Measurements from ENCODE around the gene JAZF1.

The JAZF1 gene

DNA sequence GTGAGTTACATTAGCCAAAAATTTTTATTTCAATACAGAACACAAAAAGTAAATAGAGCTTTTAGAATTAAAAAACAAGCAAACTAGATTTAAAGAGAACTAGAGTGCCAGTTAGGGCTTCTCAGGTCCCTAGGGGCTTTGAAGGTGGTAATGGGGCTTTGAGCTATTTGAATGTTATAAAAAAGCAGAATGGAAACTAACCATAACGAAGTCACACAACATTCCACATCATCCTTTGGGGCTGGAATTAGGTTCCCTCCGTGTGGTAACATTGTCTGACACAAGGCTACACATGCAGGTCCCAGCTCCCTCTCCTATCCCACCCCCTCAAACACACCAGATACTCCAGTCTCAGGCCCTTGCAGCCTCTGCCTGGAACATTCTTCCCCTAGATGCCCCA, 15.3 kb downstream of the JAZF1 start:
- no peak for DNase-seq

DNA sequence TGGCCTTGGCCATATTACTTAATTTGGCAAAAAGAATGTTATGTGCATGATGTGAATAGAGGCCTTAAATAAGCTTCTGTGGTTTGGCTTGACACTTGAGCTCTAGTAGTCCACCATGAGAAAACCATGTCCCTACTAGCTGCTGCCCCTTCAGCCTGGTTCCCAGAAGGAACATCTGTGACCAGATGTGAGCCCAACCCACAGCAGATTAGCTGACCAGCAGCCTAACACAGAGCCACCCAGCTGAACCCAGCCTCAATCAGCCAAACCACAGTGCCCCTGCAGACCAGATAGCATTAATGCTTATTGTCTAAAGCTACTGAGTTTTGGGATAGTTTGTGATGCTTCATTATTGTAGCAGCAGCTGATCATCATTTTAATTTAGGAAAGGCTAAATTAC, 16.6 kb downstream of the JAZF1 start:
- DNase-seq = no peak

DNA sequence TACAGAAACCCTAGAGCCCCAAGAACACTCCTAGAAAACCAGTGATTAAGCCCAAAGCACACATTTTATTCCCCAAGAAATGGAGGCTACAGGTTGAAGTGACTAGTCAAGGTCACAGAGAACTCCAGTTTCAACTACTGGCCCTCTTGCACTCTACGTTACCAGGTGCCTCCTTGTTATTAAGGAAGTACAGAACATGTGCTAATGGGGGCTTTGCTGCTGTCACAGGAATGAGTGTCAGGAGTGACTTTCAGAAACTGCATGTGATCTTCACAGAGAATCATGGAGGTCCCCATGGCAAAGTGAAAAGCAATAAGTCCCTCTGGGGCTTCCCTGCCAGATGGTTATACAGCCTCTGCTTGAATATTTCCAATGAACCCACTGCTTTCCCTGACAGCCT, 19.3 kb downstream of the JAZF1 start:
- no peak for DNase-seq

DNA sequence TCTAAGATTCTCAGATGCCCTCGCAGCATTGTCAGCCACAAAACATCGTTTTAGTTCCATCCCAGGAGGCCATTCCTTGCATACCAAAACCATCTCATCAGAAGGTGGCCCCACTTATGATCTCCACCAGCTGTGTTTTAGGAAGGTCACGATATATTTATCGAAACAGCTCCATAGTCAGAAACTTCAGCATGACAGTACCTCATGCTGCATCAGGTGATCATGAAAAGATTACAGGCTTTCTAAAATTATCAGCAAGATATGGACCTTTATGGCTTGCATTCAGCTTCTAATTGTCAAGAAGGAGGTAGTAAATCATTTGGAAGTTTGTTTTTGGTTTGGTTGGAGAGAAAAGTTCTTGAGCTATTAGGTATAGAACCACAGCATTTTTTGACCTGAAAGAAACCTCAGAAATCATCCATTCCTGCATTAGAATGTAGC, 20.0 kb downstream of the JAZF1 start:
- DNase-seq = no peak

DNA sequence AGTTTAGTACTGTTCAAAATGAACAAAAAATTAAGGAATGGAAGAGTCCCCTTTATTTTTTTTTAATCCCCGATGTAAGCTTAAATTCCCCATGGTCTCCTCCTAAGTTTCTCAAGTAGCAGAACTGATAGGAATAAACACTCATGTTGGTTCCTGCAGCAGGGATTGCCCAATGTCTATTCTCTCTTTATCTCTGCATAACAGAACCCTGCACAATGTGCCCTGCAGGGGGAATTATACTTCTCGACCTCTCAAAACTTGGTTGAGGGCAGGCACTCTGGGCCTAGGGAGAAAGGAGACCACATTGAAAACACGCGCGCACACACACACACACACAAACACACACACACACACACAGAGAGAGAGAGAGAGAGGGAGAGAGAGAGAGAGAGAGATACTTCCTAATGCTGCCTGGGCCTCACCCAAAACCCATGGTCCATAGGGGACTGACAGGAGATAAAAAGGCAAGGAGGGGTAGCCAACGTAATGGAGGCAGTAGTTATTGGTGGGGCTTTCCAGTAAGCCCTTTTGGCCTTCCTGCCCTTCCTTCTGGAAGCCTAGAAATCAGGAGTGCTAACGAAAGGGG, 22.7 kb downstream of the JAZF1 start:
- DNase-seq = no peak

DNA sequence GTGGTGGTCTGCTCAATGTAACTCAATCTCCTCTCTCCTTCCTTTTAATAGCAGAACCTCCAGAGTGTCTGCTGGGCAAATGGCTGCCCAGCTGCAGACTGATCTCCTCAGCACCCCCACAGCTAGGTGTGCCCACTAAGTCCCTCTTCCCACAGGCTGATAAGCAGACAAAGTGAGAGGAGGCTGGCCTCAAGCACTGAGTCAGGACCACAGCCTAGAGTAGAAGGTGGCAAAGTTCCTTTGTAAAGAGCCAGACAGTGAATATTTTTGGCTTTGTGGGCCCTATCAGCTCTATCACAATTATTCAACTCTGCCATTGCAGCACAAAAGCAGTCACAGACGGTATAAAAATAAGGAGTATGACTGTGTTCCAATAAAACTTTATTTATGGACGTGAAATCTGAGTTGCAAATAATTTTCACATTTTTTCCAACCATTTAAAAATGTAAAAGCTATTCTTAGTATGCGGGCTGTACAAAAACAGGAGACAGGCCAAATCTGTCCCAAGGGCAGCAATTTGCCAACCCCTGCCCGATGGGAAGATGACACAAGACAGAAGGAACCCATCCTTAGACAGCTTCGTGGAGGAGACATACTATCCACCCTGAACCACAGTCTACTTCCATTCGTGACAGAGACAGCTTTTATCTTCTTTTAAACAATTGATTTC, 23.4 kb downstream of the JAZF1 start:
- DNase-seq = no peak

DNA sequence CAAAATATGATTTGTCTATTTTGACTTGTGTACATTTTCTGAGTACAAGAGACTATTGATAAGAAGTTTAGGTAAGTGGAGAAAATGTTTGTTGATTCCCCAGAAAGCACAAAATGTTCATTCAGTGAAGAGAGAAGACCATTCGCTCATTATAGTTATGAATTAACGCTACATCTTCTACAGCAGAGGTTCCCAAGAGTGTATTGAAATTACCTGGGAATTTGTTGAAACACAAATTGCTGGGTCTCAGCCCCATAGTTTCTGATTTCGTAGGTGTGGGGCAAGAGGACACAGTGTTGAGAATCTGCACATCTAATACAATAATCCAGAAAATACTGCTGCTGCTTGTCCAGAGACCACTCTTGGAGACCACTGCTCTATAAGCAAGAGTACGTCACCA, 24.2 kb downstream of the JAZF1 start:
- DNase-seq = no peak

DNA sequence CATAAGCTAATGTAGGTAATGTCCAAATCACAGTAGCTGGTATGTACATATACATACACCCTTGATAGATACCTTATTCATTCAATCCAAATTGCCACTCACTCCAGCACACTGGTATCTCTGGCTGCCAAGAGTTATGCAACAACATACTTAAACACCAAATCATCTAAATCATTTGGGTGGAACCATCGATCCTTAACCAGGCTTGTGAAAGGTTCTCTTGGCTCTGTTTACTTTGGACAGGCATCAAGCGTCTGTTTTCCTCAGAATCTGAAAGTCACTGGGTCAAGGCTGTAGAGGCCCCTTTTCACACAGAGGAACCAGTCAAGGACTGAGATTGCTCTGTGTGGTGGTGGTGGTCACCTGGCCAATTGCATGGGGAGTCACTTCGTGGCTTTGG, 24.6 kb downstream of the JAZF1 start:
- no peak for DNase-seq

DNA sequence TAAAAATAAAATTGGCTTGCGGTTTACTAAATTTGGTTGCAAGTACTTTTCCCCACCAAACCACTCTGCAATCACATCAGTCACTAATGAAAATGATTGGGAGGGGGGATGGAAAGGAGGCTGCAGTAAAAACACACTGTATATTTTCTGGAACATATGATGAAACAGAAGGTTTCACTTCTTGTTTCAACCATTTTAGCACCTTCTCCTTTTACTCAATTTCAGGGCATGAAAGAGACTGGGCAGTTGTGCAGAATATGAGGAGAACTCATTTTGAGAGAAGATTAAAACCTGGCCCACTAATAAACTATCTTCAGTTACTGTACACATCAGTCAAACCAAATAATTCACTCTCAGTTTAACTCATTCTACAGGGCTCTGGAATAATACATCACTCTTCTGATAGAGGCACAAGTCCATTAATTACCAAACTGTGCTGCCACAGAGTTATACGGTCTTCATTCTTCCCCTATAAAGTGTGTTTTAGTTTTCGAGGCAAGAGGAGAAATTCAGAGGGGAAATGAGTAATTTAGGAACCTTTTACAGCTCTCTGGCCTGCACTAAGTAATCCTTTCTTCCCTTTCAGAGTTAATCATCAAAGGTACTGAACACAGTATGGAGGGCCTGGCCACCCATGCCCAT, 25.5 kb downstream of the JAZF1 start:
- DNase-seq = no peak

DNA sequence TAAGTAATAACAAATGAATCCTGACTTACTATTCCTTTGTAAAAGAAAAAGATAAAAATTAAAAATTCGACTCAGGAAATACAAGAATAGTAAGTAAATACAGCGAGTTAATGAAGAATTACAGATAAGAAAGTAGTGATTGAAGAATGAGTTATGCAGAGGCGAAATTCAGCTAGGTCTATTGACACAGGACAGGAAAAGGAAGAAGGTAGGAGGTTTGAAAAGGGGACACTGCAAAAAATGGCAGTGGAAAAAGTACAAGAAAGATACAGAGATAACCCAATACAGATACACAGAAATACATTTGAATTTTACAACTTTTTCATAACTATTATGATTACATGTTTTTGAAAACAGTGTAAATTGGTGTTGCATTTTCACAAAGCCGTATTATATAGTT, 28.0 kb downstream of the JAZF1 start:
- DNase-seq = no peak

DNA sequence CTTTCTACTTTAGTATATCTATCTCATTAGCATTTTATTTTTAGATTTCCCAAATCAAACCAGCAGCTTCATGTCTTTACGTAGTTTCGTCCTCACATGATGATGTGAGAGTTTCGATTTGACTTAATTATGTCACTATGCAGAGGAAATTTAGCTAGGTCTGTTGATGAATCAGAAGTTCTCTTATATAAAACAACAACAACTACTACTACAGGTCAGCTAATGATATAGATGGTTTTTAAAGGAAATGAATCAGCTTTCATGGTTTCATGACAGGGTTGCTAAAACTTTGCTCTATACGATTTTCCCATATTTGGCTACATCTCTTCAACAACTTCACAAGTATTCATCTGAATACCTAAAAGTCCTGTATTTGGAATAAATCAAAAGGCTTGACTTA, 28.6 kb downstream of the JAZF1 start:
- DNase-seq = no peak

DNA sequence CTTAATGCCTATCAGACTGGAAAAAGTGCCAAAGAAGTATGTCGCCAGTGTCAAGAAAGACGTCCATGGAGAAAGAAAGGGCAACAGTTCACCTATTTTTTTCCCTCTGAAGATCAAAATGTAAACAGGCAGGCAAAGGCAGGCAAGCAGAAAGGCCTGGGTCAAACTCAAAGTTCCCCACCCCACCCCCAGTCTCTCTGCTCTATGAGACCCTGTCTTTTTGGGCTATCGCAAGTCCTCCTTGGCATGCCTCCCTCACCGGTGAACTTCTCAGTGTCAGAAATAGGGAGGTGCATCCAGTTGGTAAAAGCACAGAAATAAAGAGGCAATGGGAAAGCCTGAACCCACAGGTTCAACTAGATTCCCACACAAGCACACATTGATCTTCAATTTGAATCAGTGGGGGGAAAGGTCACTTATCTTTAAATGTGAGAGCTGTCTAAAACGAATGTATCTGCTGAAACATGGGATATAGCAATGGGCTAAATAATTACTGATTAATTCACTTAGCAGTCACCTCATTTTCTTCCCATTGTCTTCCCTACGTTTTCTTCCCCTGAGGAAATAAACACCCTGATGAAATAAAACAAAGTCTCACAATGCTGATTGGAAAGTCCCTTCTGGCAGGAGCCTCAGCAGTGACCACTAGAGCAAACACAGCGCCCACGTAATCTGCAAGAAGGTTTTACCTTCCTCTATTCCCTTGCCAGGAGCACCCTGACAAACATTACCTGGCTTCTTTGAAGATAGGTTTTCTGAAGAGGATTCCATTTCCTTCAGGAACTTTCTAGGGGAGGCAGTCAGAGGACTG, 31.1 kb downstream of the JAZF1 start:
- no peak for DNase-seq

DNA sequence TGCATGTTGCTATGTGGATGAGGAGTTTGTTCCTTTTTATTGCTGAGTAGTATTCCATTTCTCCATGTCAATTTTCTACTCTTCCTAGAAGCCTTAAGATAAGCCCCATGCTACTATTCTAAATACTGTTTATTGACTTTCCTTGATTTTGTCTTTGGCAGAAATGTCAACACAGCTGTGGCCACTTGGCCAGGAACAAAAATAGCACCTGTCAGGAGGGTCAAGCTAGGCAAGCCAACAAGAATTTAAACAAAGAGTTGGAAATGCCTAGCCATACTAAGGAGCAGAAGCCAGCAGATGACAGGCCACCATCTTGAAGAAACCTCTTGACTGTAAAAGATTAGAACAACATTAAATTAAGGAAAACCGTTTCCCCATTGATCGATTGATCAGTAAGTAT, 34.7 kb downstream of the JAZF1 start:
- DNase-seq = no peak

DNA sequence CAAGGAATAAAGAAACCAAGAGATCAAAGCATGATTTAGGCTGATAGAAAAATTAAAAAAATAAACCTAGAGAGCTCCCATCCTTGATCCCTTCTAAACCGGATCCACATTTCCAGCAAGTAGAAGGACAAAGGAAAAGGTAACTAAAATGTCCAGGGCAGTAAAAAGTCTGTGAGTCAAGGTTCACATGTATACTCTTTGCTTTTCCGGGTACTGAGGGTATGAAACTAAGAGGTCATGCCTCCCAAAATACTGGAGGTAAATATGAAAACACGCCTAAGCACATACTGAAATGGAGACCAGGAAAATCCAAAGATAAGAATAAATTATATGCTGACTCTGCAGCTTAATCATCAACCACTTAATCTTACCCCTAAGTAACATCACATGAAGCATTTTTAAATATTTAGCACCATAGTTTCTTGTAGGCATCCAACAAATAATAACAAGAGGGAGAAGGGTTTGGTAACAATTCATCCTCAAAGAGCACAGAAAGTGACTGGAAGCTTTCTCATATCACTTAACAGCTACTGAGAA, 35.4 kb downstream of the JAZF1 start:
- DNase-seq = no peak

DNA sequence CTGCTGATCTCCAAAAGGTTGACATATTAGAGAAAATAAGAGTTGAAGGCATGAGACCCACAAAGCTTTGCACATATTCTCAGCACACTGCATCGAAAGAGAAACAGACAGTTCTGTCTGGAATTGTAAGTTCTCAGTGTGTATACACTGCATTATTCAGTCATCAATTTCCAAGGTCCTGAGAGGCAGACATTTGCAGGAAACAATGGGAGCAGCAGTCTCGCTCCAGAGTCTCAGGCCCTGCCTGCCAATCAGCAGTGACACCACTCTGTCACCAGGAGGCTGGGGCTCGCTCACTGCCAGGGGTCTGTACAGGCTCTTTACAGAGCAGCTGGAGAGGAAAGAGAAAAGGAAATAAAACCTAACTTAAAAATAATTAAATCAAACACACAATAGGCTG, 36.3 kb downstream of the JAZF1 start:
- no peak for DNase-seq

DNA sequence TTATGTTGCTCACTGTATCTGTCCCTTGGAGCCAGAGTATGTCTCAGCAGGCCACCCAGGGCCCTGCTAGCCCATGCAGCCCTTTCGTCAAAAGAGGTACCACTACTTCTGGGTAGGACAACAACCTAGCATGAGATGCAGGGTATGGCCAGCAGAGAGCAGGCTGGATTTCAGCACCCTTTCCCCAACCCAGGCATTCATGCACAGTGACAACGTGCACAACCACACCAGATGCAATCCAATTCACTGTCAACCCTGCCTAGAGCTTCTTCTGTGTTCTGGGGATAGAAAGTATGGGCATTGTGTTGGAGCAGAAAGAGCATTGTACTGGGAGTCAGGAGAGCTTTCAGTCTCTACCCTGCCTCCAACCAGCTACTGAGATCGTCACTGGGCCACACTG, 37.9 kb downstream of the JAZF1 start:
- no peak for DNase-seq

DNA sequence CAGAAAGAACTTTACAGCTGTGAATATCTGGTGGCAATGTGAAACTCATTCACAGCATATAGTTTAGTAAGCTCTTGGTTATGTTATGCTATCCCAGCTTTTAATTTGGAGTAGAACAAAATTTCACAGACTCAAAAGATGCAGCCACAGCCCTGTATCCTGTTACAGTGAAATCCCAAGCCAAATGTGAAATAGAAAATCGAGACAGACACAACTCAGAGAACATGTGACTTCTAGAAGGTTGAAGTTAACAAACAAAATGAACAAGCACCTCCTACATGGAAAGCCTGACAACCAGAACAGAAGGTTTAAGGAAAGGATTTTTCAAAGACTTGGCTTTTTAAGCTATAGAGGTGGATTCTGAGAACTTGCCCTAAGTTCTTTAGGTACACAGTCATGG, 39.6 kb downstream of the JAZF1 start:
- DNase-seq = no peak

DNA sequence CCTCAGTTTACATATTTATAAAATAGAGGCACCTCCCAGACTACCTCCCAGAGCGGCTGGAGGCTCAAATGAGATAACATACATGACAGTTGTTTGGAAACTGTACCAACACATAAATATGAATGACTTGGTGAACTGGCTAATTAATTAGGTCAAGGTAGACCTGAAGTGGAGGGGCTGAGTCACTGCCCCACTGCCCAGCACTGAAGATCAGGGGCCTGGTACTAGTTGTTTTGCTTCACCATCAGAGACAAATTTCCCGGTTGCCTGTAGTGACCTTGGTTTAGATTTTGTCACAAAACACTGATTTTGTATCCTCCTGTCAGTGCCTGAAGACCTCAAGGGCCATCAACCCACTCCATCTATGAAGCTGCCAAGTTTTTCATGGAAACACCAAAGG, 41.8 kb downstream of the JAZF1 start:
- DNase-seq = no peak

DNA sequence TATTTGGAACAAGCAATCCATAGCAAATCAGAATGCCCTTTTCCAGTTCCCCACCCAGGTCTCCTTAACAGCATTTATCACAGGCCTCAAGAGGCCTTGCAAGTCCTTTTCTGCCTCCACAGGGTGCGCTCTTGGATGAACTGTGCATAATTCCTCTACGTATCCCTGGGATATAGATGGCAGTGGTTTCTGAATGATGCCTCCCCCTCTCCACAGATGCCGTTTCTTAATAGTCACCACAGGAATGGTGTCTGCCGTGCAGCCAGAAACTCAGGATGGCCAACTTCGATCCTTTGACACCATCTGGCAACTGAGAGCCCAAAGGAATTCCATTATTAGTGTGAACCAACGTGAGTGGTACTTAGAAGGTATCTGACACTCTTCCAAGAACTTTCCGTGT, 43.1 kb downstream of the JAZF1 start:
- no peak for DNase-seq

DNA sequence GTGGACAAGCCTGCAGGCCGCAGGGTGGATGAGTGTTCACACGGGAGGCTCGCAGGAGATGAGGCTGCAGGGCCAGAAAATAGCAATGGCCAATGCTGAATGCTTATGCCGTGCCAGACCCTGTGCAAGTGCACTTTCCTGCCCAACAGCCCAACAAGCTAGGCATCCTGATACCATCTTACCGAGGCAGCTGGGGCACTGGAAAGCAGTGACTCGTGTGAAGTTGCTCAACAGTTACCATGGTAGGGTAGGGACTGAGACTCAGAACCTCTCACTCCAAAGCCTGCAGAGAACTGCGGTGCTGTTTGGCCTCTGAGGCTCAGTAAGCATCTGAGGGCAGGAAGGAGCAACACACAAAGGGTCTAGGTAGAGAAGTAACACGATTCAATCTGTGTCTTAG, 43.7 kb downstream of the JAZF1 start:
- DNase-seq = no peak

DNA sequence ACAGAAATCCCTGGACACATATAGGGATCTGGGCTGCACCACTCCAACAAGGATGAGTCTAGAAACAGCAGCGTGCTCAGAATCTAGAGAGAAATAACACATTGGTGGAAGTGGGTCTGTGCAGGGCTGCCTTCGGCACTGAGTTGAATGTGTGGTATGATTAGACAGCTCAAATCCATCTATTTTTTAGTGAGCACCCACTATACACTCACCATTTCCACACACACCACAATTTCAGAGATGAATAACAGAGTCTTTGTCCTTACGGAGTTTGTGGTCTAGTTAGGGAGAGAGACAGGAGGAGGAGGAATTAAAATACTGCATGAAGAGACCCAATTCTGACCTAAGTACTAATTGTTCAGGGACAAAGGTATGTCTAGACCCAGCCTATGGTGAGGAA, 44.2 kb downstream of the JAZF1 start:
- DNase-seq = no peak

DNA sequence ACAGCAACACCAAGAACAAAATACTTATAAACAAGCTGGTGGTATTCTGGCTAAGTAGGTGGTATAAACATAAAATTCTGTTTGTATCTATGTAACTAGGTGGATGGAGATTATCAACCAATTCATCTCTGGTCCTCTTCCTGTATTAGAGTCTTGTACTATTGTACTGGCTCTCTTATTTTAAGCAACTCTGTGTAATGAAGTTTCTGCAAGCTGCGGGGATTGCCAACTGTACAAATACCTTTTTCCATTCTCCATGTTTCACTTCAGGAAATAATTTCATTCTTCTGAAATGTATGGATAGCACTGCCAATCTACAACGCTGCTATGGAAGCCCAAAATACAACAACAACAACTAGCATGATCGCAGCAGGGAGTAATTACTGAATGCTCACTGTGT, 44.8 kb downstream of the JAZF1 start:
- no peak for DNase-seq

DNA sequence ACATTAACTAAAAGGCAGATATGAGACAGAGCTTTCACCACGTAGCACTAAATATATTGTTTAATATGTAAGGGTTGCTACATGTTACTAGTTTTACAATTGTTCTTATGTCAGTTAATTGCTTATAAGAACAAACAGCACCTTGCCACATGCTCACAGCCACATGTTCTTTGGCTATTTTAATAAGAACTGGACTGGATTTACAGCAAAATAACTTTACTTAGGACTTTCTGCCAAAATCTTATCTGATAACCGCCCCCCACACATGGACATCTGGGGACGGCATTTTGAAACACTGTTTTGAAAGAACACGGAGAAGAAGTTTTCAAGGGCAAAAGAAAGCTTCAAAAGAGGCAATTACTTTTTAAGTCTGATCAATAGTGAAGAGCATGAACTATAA, 45.3 kb downstream of the JAZF1 start:
- DNase-seq = no peak

DNA sequence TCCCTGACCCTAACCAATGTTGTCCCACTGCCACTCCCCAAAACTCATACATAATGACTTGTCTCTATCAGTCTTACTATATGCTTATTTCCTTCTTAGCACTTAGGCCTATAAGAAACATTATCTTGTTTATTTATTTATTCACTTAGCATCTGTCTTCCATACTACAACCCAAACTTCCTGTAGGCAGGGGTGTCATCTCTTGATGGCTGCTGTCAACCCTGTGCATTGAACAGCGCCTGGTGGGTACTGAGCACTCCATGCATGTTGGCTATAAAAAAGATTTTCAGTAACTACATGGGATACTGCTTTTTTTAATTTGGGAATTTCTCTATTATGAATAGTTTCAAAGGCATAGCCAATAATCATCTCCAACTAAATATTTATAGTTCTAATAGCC, 46.7 kb downstream of the JAZF1 start:
- no peak for DNase-seq

Measured in activated effector memory CD4-positive, alpha-beta T cell treated with anti-CD3 and anti-CD28 coated beads, Interleukin-2, amount 50 U/mL, for 16 hours (primary cell).